IPS-11a (cell line): Measurements from ENCODE around the gene BLTP3A.
"Not testable (repeated sequence)": the region's sequence is repeated elsewhere in the genome, so short reads cannot be mapped to it uniquely, and the experiment has no call there.

Experiments
- H3K4me3 ChIP-seq: one replicate; pipeline ENCODE4 v1.5.1; 2013; ENCODE audit warnings: low read depth, low read length, control low read depth

Gene BLTP3A, protein sequence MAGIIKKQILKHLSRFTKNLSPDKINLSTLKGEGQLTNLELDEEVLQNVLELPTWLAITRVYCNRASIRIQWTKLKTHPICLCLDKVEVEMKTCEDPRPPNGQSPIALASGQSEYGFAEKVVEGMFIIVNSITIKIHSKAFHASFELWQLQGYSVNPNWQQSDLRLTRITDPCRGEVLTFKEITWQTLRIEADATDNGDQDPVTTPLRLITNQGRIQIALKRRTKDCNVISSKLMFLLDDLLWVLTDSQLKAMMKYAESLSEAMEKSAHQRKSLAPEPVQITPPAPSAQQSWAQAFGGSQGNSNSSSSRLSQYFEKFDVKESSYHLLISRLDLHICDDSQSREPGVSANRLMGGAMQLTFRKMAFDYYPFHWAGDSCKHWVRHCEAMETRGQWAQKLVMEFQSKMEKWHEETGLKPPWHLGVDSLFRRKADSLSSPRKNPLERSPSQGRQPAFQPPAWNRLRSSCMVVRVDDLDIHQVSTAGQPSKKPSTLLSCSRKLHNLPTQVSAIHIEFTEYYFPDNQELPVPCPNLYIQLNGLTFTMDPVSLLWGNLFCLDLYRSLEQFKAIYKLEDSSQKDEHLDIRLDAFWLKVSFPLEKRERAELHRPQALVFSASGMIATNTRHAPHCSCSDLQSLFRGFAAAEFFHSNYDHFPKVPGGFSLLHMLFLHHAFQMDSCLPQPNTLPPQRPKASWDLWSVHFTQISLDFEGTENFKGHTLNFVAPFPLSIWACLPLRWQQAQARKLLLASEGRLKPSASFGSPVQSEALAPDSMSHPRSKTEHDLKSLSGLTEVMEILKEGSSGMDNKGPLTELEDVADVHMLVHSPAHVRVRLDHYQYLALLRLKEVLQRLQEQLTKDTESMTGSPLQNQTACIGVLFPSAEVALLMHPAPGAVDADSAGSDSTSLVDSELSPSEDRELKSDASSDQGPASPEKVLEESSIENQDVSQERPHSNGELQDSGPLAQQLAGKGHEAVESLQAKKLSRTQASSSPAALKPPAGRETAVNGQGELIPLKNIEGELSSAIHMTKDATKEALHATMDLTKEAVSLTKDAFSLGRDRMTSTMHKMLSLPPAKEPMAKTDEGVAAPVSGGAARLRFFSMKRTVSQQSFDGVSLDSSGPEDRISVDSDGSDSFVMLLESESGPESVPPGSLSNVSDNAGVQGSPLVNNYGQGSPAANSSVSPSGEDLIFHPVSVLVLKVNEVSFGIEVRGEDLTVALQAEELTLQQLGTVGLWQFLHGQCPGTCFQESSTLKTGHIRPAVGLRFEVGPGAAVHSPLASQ (N-terminal part only)

GRCh38 chr6:34791701-34792604 is at the start of gene BLTP3A:
TSS of gene BLTP3A (plus strand) at chr6:34792083. CDS start at chr6:34792251, 168 bp downstream.
- H3K4me3 ChIP-seq, result peak within 1 kb of the TSS; percentile 89

GRCh38 chr6:34742094-34742493 is 49.8 kb upstream of the BLTP3A start:
- H3K4me3 ChIP-seq, result no peak overlapping the region

DNA sequence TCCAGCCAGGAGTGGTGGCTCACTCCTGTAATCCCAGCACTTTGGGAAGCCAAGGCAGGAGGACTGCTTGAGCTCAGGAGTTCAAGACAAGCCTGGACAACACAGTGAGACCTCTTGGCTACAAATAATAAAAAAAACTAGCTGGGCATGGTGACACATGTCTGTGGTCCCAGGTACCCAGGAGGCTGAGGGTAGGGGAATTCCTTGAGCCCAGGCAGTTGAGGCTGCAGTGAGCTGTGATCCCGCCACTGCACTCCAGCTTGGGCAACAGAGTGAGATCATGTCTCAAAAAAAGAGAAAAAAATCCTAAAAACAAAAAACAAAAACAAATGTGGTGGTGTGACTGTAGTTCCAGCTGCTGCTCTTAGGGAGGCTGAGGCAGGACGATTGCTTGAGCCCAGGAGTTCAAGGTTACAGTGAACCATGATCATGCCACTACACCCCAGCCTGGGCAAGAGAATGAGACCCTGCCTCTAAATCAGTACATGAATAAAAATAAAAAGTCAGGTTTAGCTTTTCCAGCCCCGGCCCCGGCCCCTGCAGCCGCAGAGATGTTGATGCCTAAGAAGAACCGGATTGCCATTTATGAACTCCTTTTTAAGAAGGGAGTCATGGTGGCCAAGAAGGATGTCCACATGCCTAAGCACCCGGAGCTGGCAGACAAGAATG is 48.1 kb upstream of the BLTP3A start:
- no peak overlapping the region for H3K4me3 ChIP-seq

- H3K4me3 ChIP-seq, result not testable (repeated sequence)
Observed at GRCh38 chr6:34744294-34744647, 47.6 kb upstream of the BLTP3A start.

GRCh38 chr6:34745277-34746103 is 46.4 kb upstream of the BLTP3A start:
- H3K4me3 ChIP-seq, result no peak overlapping the region

DNA sequence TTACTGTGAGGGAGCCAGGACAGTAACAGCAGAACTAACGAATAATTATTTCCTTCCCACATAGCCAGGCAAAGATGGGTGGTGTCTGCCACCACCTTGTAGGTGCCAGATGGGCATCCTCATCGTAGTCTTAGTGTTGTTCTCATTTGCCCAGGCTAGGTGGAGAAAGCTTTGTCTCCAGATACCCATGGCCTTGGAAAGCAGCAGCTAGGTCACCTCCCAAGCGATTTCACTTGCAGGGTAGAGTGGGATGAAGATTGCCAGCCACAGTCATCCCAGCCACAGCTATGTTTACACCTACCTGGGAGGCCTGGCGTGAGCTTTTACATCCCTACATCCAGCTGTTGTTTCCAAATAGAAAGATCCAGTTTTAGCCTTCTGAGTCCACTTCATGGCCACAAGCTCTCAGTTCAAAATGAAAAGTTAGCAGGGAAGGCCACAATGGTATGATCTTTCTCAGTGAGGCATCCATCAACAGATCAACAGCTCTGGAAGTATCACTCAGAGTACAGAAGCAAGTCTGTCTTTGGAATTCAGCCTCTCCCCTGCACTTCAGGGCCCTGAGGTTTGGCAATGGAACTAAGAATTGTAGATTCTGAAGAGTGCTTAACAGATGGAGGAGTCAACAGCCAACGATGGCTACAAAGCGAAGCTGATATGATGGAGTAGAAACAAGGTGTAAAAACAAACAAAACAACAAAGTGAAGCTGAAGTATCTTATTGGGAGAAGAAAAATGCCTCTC is 45.6 kb upstream of the BLTP3A start:
- no peak overlapping the region for H3K4me3 ChIP-seq

GRCh38 chr6:34748757-34749156 is 43.1 kb upstream of the BLTP3A start:
- no peak overlapping the region for H3K4me3 ChIP-seq

DNA sequence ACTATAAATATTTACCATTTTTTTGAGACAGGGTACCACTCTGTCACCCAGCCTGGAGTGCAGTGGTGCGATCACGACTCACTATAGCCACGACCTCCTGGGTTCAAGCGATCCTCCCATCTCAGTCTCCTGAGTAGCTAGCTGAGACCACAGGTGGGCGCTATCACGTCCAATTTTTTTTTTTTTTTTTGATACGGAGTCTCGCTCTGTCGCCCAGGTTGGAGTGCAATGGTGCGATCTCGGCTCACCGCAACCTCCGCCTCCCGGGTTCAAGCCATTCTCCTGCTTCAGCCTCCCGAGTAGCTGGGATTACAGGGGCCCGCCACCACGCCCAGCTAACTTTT is 35.4 kb upstream of the BLTP3A start:
- not testable (repeated sequence) for H3K4me3 ChIP-seq

DNA sequence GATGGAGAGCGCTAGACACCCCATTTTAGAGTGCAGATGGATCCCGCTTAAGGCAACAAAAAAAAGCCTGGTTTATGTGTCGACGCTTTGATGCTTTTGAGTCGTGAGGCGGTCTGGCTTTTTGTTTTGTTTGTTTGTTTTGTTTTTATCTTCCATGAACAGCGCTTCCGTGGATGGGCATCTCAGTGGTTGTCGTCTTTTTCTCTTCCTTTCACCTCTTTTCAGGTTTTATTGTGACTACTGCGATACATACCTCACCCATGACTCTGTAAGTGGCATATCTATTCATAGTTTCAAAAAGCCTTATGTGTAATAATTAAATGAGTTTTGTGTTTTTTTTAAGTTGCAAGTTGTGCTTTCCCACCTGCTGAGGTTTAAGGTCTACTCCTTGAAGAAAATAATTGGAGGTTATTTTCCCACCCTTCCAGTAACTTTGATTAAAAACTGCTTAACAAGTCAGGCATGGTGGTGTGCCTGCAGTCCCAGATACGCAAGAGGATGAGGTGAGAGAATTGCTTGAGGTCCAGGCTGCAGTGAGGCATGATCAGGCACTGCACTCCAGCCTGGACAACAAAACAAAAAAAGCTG is 34.1 kb upstream of the BLTP3A start:
- peak overlapping the region; percentile 97 for H3K4me3 ChIP-seq

DNA sequence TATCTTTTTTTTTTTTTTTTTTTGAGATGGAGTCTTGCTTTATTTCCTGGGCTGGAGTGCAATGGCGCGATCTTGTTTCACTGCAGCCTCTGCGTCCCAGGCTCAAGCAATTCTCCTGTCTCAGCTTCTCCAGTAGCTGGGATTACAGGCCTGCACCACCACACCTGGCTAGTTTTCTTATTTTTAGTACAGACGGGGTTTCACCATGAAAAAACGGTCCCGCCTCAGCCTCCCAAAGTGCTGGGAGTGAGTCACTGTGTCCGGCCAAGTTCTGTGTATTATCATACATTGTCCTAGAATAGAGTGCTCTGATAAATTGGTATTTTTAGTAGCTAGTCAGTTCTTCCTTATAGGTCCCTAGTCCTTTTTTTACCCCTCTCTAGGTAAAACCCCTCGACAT is 31.8 kb upstream of the BLTP3A start:
- H3K4me3 ChIP-seq, result no peak overlapping the region

- H3K4me3 ChIP-seq, result not testable (repeated sequence)
Observed at GRCh38 chr6:34761681-34762080, 30.2 kb upstream of the BLTP3A start.

DNA sequence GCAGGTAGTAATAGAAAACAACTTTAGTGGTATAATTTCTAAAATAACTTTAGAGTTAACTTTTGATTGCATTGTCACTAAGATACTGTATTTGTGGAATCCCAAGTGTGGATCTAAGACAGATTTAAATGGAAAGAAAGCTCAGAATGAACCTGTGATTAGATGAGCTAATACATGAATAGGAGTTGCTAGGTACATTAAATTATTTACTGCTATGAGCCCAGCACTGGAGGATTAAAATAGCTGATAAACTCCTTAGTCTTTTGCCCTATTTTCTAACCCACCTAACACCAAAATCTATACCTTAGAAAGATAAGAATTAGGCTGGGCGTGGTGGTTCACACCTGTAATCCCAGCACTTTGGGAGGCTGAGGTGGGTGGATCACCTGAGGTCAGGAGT is 23.7 kb upstream of the BLTP3A start:
- H3K4me3 ChIP-seq, result no peak overlapping the region

GRCh38 chr6:34771727-34772126 is 20.2 kb upstream of the BLTP3A start:
- H3K4me3 ChIP-seq, result no peak overlapping the region

- H3K4me3 ChIP-seq, result no peak overlapping the region
Observed at GRCh38 chr6:34772940-34773339, 18.9 kb upstream of the BLTP3A start.

DNA sequence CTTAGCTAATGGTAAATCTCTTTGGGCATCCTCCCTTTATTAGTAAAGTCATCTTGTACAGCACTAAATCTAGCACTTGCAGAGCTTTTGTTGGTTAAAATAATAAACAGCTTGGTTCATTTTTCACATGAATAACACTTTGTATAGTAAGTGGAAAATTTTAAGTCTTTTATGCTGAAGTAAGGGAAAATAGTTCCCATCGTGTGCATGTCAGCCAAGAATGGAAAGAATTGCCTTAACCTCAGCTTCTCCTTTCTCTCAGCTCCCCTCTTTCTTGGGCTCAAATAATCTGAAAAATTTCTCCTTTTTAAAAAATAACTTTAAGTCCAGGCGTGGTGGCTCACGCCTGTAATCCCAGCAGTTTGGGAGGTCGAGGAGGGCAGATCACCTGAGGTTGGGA is 18.0 kb upstream of the BLTP3A start:
- no peak overlapping the region for H3K4me3 ChIP-seq

DNA sequence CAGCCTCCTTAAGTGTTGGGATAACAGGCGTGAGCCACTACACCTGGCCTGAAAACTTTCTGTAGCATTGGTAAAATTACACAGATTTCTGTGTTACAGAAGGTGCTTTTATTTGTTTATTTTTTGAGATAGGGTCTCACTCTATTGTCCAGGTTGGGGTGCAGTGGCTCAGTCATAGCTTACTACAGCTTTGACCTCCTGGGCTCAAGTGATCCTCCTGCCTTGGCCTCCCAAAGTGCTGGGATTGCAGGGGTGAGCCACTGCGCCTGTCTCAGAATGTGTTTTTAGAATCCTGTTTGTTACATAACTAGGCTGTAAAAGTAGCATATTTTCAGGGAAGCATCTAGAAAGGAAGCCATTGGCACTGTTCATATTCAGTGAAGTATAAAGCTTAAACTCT is 16.9 kb upstream of the BLTP3A start:
- no peak overlapping the region for H3K4me3 ChIP-seq

DNA sequence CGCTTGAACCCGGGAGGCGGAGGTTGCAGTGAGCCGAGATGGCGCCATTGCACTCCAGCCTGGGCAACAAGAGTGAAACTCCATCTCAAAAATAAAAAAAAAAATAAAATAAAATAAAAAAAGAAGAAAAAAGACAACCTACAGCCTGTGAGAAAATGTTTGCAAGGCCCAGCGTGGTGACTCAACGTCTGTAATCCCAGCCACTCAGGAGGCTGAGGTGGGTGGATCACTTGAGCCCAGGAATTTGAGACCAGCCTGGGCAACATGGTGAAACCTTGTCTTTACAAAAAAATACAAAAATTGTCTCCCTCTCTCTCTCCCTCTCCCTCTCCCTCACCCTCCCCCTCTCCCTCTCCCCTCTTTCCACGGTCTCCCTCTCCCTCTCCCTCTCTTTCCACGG is 6.5 kb upstream of the BLTP3A start:
- not testable (repeated sequence) for H3K4me3 ChIP-seq

DNA sequence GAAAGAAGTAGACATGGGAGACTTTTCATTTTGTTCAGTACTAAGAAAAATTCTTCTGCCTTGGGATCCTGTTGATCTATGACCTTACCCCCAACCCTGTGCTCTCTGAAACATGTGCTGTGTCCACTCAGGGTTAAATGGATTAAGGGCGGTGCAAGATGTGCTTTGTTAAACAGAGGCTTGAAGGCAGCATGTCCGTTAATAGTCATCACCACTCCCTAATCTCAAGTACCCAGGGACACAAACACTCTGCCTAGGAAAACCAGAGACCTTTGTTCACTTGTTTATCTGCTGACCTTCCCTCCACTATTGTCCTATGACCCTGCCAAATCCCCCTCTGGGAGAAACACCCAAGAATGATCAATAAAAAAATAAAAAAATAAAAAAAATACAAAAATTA is 4.7 kb upstream of the BLTP3A start:
- H3K4me3 ChIP-seq, result not testable (repeated sequence)
